ENCODE results near the gene ADAMTSL2.

The ADAMTSL2 gene

DNA sequence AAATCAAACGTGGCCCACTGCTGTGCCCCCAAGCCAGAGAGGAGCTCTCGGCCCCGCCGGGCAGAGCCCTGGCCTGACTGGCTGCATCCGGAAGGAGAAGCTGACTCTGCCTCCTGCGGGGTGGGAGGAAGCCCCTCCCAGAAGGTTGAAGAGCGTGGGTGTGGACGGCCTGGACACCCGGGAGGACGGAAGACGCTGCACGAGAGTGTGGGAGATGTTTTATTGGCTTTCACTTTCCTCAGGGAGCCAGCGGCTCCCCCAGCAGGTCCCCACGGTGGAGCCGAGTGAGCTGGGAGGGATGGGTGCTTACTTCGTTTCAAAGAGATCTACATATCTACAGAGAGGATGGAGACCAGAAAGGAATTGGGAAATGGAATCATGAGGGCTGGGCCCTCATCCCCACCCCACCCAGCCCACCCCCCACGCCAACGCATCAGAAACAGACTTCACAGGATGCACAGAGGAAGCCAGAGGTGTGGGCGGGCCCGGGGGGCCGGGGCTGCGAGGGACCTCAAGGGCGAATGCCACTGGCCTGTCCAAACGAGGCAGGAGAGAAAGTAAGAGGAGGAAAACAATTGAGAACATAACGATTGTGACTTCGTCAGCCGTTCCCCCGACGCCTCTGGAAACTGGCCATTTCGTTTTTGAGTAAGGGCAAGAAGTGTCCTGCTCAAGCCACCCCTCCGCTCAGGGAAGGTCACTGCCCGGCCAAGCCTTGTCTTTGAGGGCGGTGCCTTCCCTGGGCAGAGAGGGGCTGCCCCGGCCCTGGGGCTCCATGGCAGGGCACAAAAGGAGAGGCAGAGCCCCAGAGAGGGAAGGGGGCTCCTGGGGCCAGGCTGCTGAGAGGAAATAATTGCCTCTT, 42.6 kb downstream of the ADAMTSL2 start:
- DNase-seq: no peak

DNA sequence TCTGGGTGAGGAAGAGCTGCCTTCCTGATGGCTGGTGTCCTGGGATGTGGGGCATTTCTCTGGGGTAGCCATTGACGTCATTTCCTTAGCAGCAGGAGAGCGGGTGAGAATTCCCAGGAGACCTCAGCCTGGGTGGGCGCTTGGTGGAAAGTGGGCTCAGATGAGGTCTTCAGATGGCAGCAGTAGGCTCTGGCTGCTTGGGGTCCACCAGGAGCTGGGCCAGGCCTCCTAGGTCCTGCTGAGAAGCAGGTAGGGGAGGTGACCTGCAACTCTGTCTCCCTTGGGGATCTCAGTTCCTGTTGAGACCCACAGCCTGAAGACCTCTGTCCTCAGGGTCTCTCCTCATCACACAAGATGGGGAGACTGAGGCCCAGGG, 43.2 kb downstream of the ADAMTSL2 start:
- DNase-seq: no peak

DNA sequence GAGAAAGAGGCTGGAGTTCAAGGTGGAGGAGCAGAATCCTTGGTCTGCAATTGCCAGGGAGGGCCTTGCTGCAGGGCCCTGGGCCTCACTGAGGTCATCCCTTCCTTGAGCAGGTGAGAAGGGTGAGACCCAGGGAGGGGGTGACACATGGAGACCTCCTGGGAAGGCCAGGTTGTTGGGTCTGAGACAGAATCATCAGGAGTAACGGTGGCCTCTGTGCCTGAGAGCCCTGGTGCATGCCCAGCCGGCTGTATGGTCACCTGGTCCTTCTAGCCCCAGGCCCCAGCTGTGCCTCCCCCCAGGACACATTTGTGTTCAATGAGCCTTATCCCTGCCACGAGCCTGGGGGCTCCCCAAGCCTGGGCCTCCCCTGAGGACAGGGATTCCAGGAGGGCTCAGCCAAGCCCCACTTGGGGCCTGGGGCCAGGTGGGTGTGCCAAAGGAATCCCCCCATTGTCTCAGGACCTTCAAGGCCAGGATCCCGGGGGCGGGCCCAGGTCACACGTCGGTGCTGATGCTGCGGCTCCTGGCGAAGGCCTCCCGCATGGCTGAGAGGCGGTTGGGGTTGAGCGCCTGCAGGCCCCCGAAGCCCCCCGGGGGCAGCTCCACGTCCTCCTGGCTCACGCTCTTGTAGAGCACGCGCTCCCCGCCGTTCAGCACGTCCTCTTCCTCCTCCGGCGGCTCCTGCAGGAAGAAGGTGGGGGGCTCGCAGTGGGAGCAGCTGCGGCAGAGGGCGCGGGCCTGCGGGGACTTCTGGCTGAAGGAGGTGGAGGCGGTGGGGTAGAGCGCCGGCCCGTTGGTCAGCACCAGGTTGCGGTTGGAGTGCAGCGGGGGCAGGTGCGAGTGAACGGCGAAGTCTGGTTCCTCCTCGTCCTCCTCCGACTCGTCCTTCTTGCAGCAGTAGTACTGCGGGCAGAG, 44.3 kb downstream of the ADAMTSL2 start:
- DNase-seq: no peak

DNA sequence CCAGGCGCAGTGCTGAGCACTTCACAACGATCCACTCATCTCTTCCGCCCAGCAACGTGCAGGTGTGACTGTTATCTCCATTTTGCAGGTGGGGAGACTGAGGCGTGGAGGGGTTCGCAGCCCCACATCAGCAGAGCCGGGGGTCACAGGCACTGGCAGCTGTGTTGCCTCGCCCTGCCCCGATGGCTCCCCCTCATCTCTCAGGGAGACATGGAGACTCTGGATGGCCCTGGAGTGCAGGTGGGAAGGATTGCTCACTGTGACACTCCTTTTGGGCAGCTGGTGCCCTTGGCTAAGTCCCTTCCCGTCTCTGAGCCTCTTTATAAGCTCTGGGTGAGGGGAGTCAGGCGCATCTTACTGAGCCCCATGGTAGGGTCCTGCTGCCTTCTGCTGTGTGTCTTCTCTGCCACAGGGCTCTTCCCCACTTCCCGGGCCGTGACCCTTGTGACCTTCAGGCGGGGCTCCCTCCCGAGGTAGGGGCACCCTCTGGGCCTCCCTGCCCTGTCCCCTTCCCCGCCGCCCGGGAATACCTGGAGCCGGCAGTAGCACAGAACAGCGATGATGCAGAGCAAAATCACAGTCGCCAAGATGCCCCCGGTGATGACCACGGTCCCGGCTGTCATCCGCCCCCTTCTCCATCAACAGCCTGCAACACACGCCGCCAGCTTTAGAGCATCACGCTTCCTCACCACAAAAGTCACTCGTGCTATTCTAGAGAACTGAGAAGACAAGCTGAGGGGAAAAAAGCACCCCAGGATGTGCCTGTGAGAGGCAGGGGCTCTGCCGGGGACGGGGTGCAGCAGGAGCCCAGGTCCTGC, 45.3 kb downstream of the ADAMTSL2 start:
- no peak for DNase-seq

DNA sequence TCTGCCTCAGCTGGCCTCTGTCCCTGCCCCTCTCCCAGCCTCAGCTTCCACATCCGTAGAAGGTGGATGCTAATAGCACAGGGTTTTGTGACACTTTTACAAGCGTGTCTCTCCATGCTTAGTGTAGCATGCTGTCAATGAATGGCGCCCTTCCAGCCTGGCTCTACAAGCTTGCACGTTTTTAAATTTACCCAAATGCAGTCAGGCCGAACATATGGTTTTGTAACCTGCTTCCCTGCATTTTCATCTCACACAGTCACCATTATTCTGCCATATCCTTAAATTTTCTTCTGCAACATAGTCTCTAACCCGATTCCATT, 45.9 kb downstream of the ADAMTSL2 start:
- no peak for DNase-seq

DNA sequence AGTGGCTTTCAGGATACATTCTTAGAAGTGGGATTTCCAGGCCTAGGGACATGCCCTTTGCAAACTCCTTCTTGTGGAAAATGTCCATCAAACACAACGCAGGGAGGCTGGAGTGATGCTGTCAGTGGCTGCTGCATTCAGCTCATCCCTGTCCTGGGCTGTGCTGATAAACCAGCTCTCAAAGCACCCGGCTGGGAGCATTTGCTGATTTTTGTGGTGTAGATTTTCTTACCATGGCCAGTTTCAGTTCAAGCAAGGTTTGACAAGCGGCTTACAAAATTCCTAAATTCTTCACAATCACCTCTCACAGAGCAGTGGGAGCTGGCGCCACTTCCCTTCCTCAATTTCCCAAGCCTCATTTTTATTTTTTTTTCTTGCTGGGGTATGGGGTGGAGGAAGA, 46.5 kb downstream of the ADAMTSL2 start:
- DNase-seq: no peak

DNA sequence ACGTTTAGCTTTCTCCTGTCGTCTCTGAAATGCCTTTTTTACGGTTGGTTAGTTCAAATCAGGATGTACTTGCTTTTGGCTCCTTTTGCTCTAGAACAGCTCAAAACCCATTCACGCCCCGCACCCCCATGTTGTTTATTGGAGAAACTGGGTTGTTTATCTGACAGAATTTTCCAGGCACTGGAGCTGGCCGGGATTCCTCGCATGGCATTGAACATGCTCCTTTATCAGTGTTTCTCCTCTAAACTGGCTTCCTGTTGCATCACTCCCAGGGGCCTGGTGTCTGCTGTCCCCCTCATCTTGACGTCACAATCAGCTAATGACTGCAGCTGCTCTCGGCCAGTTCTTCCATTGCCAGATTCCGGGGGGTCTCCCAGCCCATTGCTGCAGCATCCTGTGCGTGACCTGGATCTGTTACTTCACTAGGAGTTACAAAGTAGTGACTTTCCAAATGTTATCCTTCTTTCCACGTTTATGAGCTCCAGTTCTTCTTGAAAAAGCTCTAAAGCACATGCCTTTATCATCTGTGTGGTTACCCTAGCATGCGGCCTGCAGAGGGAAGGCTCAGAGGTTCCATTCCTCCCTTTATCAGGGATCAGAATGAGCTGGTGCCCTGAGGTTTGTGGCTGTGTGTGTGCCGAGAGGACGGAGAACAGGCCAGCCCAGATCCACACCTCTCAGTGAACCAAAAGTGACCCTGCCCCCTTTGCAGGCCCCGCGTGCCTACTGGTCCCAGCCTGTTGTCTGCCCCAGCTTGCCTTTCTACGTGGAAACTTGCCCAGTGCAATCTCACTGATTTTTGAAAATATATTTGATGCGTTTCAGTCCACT, 47.2 kb downstream of the ADAMTSL2 start:
- DNase-seq: no peak

DNA sequence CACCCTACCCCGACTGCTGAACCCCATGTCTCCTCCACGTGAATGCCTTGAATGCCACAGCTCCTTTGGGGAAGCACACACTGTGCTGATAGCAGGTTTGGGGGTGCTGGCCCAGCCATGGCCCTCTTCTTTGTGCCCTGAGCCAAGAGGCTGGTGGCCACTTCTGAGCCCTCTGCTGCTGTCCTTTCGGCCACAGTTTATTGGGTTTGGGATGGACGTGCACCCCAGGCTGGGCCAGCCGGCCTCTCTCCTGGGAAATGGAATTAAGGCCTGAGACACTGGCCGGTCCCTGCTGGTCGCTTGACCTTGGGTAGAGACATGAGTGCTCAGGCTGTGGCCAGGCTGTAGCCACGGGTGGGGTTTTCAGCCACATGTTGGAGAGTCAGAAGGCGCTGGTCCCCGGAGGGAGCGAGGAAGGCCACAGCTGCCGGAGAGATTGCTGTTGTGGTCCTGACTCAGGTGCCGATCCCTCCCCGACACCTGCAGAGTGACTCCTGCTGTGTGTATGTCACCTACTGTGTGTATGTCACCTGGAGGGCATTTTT, 48.1 kb downstream of the ADAMTSL2 start:
- DNase-seq: no peak

DNA sequence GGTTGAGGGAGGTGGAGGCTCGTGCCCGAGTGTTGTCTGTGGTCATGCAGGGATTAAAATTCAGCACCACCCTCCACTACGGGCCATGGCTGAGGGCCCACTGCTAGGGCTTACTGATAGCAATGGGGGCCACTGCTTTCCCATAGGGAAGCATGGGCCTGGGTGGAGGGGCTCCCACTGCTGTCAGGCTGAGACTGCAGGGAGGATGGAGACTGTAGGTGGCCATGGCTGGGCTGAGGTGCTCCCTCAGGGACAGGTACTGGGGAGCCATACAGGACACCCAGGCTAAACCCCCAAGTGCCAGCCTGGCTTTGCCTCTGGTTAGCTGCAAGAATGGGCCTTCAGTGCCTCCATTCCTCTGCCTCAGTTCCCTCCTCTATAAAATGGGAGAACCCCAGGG, 48.6 kb downstream of the ADAMTSL2 start:
- DNase-seq: no peak

DNA sequence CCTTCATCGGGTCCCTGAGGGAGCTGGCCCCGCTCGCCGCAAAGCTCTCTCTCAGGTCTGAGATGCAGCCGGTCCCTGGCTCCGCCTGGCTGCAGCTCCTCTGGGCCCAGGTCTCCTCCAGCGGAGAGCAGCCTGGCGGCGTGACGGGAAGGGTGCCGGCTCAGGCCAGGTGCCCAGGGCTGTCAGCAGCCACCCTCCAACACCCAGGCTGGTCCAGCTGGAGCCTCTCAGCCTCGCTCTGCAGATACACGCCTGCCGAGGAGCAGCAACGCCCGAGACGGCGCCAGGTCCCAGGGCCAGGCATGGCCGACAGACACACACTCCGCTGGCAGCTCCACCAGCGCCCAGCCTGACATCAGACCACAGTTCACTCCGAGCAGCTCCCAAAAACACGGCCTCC, 49.1 kb downstream of the ADAMTSL2 start:
- no peak for DNase-seq

DNA sequence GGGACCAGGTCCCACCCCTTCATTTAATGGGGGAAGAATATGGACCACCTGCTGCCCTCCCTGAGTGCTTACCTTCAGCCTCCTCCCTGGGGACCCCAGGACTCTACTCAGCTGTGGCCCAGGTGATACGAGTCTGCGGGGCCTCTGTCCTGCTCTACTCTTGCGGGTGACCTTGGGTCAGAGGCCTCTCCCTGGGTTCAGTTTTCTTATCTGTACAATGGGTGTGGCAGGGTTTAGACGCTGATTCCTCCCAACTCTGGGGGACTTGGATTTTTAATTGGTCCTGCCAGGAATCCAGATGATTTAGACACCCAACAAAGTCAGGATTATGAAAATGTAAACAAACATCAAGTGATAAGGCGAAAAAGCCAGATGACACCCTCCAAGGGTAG, 49.7 kb downstream of the ADAMTSL2 start:
- DNase-seq: no peak

DNA sequence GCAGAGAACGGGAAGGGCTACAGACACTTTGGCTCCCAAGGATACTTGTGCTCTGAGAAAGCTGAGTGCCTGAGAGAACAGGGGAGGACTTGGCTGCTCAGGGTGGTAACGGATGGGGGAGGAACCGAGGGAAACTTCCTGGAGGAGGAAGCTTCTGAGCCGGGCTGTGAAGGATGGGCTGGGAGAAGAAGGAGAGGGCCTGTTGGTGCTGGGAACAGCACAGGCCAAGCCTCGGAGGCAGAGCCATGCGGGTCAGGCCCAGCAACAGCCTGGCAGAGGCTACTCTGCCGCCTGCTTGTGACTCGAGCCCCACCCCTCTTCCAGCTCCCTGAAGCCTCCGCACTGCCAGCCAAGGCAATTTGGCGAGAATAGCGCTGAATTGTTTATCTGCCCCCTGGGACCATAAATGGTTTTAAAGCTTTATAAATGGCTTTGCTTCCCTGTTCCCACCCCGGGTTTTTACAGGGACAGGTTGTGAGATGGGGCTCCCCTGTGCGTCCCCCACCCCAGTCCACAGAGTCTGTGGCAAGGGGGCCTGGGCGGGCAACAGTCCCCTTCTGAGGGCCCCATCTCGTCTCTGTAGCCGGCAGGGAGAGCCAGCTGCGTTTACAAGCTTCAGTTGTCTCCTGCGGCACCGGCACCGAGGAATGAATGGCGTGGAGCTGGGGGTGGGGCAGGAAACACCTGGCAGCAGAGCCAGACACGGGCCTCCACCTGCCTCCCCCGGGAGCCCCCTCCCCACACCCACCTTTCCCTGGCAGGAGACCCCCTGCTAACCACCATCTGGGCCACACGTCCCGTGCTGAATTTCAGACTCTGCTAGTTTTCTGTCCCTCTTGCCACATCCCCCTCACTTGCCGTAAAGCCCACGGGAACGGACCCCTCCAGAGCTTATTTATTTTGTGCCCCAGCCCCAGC, 50.3 kb downstream of the ADAMTSL2 start:
- DNase-seq: no peak

DNA sequence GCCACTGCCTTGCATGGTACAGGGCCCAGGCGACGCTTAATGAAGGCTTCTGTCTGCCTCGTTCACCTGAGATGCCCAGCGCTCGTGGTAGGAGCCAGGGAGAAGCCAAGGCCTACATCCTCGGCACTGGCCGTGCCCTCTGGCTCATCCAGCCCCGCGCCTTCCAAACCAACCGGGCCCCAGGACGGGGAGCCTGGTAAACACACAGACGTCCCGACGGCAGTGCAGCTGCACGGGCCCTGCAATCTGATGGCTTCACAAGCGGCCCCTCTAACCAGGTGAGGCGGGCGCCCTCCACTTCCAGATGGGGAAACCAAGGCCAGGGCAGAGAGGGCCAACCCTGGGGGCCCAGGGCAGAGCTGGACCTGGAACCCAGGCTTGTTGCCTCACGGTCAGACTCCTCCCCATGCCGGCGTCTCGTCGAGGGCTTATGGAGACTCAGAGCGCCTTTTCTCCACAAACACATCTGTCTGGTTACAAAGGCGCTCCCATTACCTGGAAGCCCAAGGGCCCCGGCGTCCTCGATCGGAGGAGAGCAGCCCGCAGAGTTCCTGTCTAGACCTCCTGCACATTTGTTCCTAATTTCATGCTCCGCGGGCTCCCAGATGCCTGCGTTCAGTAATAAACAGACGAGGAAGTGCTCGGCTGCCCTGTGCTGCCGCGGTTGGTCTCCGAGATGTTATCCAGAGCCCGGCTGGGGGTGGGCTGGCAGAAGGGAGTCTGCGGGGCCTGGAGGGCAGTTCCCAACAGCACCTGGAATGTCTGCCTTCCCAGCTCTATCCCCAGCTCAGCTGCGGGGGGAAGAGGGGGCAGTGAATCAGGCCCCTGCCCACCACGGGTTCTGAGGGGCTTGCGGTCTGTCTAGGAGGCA, 51.2 kb downstream of the ADAMTSL2 start:
- no peak for DNase-seq

DNA sequence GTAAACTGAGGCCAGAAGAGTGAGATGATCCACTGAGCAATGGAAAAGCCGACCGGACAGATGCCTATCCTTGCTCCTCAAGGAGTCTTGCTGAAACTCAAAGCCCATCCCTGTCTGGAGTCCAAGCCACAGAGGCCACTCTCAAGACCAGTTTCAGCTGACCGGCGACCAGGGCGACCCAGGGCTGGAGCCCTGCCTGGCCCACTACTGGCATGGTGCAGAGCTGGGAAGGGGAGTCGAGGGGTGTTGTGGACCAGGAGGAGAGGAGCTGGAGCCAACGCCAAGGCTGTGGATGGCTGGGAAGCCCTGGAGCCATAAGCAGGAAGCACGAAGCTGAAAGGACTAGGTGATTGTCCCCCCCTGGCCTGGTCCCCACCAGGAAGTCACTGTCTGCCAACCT, 52.5 kb downstream of the ADAMTSL2 start:
- no peak for DNase-seq

DNA sequence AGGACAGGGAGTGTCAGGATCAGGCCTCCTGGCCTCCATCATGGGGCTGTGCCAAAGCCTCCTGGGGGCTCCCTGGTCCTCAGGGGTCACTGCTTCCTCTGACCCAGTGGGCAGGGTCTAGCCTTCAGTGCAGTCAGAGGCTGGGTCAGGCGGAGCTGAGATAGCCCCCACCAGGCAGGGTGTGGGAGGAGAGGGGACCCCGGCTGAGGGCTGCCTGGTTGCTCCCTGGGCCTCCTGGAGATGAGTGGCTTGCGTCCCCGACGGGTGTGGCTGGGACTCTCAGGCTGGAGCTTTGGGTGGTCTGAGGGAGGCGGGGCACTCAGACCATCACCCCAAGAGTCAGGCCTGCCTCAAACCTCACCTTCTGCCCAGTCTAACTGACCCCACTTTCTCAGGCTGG, 53.0 kb downstream of the ADAMTSL2 start:
- no peak for DNase-seq

DNA sequence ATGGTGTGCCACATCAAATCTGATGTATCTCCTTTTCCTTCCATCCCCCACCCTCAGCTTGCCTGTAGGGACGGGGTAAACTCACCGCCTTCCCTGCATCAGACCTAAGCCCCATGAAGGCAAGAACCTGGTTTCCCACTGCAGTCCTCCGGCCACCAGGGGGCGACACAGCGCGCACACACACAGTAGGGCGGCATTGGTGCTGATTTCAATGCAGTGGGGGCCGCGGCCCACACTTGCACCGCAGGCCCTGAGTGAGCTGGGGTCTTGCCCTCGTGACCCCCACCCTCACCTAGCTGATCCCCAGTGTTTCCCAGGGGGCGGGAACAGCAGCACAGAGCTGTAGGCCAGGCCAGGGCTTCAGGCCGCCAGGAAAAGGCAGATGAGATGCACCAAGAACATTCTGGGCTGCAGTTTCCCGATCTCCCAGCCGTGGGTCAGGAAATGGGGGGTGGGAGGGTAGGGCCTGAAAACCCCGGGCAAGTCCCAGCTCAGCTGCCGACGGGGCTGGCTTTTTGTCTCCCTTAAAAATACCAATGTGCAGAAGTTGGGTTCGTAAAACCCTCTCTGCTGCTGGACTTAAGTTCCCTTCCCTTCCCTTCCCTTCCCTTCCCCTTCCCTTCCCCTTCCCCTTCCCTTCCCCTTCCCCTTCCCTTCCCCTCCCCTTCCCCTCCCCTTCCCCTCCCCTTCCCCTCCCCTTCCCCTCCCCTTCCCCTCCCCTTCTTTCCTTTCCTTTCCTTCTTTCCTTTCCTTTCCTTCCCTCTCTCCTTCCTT, 55.1 kb downstream of the ADAMTSL2 start:
- no peak for DNase-seq

DNA sequence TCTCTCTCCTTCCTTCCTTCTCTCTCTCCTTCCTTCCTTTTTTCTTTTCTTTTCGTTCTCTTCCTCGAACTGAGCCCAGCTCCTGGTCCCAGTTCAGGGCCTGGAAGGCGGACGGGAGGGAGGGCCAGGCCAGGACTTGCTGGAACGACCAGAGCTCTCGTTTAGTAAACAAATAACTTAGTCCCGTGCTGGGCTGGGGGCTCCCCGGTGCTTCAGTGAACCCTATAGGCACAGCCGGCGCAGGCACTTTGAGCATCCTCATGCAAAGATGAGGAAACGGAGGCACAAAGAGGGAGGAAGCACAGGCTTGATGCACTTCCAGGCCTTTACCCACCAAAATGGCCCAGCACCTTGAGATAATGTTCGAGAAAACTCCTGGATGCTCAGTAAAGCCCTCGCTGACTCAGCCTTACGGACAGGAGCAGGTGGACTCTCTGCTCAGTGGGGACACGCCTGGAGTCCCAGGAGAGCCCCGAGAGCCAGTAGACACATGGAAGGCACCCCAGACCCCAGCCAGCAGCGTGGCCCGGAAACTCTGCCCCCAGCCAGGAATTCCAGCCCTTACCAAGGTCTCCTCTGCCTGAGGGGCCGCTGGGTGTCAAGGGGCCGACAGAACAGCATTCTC, 55.8 kb downstream of the ADAMTSL2 start:
- DNase-seq: no peak

DNA sequence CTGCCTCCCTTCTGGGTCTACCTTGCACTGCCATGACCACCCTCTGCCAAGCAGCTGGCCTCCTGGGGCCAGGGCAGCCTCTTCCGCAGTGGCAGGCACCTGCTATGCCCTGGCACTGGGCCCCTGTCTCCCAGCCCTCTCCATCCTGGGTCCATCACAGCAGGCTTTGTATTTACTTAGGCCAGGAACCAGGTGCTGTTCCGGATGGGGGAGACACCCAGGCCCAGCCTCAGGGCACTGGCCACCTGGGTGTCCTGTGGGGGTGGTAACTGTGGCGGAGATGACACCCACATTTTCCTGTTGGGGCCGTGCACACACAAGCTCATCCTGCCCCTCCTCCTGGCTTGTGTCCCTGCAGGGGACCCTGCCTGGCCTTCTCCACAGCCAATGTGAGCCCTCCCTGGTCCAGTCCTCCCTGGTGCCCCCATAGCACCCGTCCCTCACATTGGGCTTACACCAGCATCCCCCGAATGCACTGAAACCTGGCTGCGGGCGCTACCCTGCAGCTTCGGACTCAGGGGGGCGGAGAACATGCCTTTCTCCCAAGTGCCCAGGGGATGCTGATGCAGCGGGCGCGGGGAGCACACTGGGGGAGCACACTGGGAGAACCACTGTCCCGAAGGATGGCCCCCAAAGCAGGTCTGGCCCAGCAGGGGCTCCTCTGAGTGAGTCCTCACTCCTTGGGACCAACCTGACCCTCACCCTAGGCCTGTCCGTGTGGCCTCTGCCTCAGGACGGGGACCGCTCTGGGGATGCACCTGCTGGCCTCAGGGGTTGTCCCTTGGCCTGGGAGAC, 56.8 kb downstream of the ADAMTSL2 start:
- no peak for DNase-seq
